D721Med (cell line): ENCODE results near the gene LSAMP.

Experiments
- DNase-seq: peaks from one replicate; pipeline ENCODE4 v3.0.0; 2011; ENCODE audit warnings: low spot score; ENCODE audit not compliant: insufficient read length
- FAIRE-seq: peaks from 2 replicates; lab custom pipeline; 2011; peaks lifted over from hg19 to GRCh38; lab: Jason Lieb, UNC
- CTCF ChIP-seq: IDR thresholded peaks from 2 replicates; pipeline ENCODE4 v1.5.1; 2012; ENCODE audit warnings: mild to moderate bottlenecking, control low read depth; ENCODE audit not compliant: insufficient read depth; ENCODE audit errors: missing control alignments

Gene LSAMP

DNA sequence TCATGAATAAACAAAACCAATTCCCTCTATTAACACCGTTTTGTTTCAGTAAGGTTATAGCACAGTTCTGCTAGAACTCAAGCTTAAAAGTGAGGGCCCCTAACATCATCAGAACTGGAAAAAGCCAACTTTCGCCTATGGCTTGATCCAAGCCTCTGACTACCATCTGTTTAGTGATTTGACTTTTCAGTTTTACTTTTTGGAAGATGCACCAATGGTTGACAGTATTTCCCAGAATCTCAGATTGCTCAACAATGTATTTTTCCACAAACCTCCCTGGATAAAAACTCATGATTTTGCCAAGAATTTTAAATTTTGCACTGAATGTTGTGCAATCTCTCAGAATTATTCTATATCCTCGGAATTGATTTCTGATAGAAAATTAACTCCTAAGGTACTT lies 190.7 kb downstream of the LSAMP start:
- no peak for FAIRE-seq
- no peak for TF ChIP-seq CTCF
- DNase-seq: no peak

GRCh38 chr3:116253511-116253910 lies 191.8 kb downstream of the LSAMP start:
- no peak for TF ChIP-seq CTCF
- FAIRE-seq (no peak), DNase-seq (no peak)

- DNase-seq (no peak), FAIRE-seq (no peak)
- no peak for TF ChIP-seq CTCF
Measured at GRCh38 chr3:116247605-116248004, 197.7 kb downstream of the LSAMP start.

DNA sequence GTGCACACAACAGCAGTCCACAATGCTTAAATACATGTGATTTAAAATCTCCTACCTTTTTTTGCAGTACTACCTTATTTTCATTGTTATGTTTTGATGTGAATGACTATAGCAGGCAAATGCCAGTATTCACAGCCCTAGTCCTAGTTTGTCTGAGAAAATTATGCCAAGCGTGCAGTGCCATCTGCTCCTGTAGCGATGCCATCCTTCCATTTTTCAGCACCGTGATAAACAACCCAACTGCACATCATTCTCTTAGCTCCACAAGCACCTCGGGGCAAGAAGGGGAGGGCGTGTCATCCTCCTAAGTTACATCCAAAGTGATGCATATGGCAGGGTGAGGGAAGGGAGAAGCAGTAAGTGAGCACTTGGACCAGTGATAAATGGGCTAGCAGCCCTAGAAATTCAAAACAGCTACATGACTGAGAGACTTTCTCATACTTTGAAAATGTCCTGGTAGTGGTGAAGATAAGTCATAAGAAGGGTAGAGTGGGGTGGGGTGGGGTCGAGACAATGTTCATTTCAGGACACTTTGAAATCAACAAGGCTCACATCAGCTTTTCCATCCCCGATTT lies 198.8 kb downstream of the LSAMP start:
- no peak for TF ChIP-seq CTCF
- FAIRE-seq (no peak), DNase-seq (no peak)

GRCh38 chr3:116242825-116243224 lies 202.5 kb downstream of the LSAMP start:
- no peak for TF ChIP-seq CTCF
- FAIRE-seq (no peak), DNase-seq (no peak)

DNA sequence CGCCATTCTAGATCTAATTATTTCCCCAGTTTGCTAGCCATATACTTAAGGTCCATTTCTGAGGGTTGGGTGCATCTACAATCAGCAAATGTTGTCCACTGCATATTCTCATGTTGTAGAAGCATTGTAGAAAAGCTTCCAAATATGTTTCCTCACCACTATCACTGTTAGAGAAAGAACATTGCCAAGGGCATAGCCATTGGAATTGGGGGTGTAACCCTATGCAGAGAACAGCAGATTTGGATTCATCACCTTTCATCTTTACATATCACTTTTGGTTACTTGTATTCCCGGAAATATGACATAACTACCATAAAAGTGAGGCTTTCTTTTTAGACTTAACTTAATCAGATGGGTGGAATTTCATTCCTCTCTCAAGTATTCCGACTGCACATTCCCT lies 203.6 kb downstream of the LSAMP start:
- TF ChIP-seq CTCF: no peak
- DNase-seq (no peak), FAIRE-seq (no peak)

GRCh38 chr3:116240261-116240660 lies 205.0 kb downstream of the LSAMP start:
- TF ChIP-seq CTCF: no peak
- DNase-seq (no peak), FAIRE-seq (no peak)
